HG03064 (cell line): ENCODE data around the gene EIF2B2.

Experiments used
- ATAC-seq: cut with Tn5 transposase; IDR thresholded peaks from one replicate; pipeline ENCODE4 v1.9.1; 2021; ENCODE audit warnings: low read depth; ENCODE audit not compliant: unreplicated experiment

EIF2B2 gene

GRCh38 chr14:75040507-75040906 is 37.8 kb downstream of the EIF2B2 start:
- ATAC-seq: no peak

- ATAC-seq: no peak
These were observed 38.2 kb downstream of the EIF2B2 start for GRCh38 chr14:75040959-75041358.

- ATAC-seq: no peak
These were observed 38.9 kb downstream of the EIF2B2 start for GRCh38 chr14:75041613-75042012.

GRCh38 chr14:75042035-75042434 is 39.3 kb downstream of the EIF2B2 start:
- ATAC-seq: no peak

GRCh38 chr14:75044322-75044721 is 41.6 kb downstream of the EIF2B2 start:
- ATAC-seq: no peak

GRCh38 chr14:75044752-75045151 is 42.0 kb downstream of the EIF2B2 start:
- ATAC-seq: no peak

GRCh38 chr14:75046275-75046674 is 43.6 kb downstream of the EIF2B2 start:
- no peak for ATAC-seq

- ATAC-seq: no peak
These were observed 44.2 kb downstream of the EIF2B2 start for GRCh38 chr14:75046899-75047298.

GRCh38 chr14:75047506-75047905 is 44.8 kb downstream of the EIF2B2 start:
- no peak for ATAC-seq

GRCh38 chr14:75048101-75048500 is 45.4 kb downstream of the EIF2B2 start:
- no peak for ATAC-seq

- ATAC-seq: no peak
These were observed 46.4 kb downstream of the EIF2B2 start for GRCh38 chr14:75049136-75049535.

- no peak for ATAC-seq
These were observed 47.0 kb downstream of the EIF2B2 start for GRCh38 chr14:75049731-75050201.

- ATAC-seq: peak; percentile 64
These were observed 48.3 kb downstream of the EIF2B2 start, which contains the start of gene MLH3 for GRCh38 chr14:75050852-75051555. Gene MLH3, minus strand, starts transcription at chr14:75051467. Its CDS starts 1,812 bp downstream, at chr14:75049655.

- no peak for ATAC-seq
These were observed 48.8 kb downstream of the EIF2B2 start for GRCh38 chr14:75051556-75051899.

- ATAC-seq: no peak
These were observed 50.9 kb downstream of the EIF2B2 start for GRCh38 chr14:75053396-75054291.

- no peak for ATAC-seq
These were observed 51.7 kb downstream of the EIF2B2 start for GRCh38 chr14:75054421-75054820.

- ATAC-seq: no peak
These were observed 56.9 kb downstream of the EIF2B2 start for GRCh38 chr14:75059642-75060041.

GRCh38 chr14:75060420-75060819 is 57.7 kb downstream of the EIF2B2 start:
- no peak for ATAC-seq
